H1 (cell line): ENCODE measurements around the gene ZNF652. TPM values are rescaled to one million over a fixed set of nuclear protein-coding genes. Genes with fewer than 3 reads are reported as not detected.

Experiments used
- ASH2L ChIP-seq: fragments of 200-600, 300-600 bp; sonication (generic); IDR thresholded peaks from one replicate; pipeline ENCODE4 v1.7.1; 2017; ENCODE audit warnings: low read length
- EZH2 ChIP-seq: fragments of 200-600 bp; sonication (generic); IDR thresholded peaks from 2 replicates; pipeline ENCODE4 v1.7.1; 2012; ENCODE audit warnings: low read depth, mild to moderate bottlenecking, moderate library complexity, low read length, inconsistent platforms; ENCODE audit not compliant: severe bottlenecking
- RAD21 ChIP-seq, 2 experiments: IDR thresholded peaks in 1 of 2; conservative IDR thresholded peaks in 1 of 2; 2 replicates each; pipeline ENCODE4 v1.6.1; 2011; ENCODE audit warnings: low read depth in 2 of 2, low read length in 2 of 2, improper control_type of control experiment in 1 of 2, inconsistent platforms in 1 of 2, mild to moderate bottlenecking in 1 of 2, moderate library complexity in 1 of 2
- RBBP5 ChIP-seq: IDR thresholded peaks from 2 replicates; pipeline ENCODE4 v1.7.1; 2012; ENCODE audit warnings: low read depth, mild to moderate bottlenecking, inconsistent platforms, low read length, moderate library complexity, borderline replicate concordance
- RXRA ChIP-seq: IDR thresholded peaks from 2 replicates; pipeline ENCODE4 v1.6.1; 2011; ENCODE audit warnings: low read depth, mild to moderate bottlenecking, low read length, moderate library complexity; ENCODE audit not compliant: insufficient read depth
- polyA plus RNA-seq, 7 experiments: library from polyadenylated mRNA; depleted of rRNA in 3 of 7; stranded (reverse) in 5 of 7; unstranded in 2 of 7; fragments of >200 nt in 5 of 7; fragments of 200-250 nt in 2 of 7; gene quantifications; 1 replicate in 5 of 7; 2 replicates in 1 of 7; 4 replicates in 1 of 7; pipeline versions ENCODE4 v1.2.1 to v1.2.3, GENCODE V29; 2011 to 2013; ENCODE audit warnings: missing spikeins in 2 of 7, mixed read lengths in 2 of 7
- total RNA-seq: library from RNA; stranded (reverse); fragmentation: NEBNext Ultra II Directional; extraction: Animal tissue kit (Norgen Biotek cat#: 25700); gene quantifications from 2 replicates; pipeline ENCODE4 v1.2.1, GENCODE V29; 2021

Gene ZNF652
- total and polyA plus RNA-seq, 2 of the 8 experiments (the other 6 are each of a cell fraction or from before 2014, with no cell fraction given), result 13.5 to 39.6 TPM

DNA sequence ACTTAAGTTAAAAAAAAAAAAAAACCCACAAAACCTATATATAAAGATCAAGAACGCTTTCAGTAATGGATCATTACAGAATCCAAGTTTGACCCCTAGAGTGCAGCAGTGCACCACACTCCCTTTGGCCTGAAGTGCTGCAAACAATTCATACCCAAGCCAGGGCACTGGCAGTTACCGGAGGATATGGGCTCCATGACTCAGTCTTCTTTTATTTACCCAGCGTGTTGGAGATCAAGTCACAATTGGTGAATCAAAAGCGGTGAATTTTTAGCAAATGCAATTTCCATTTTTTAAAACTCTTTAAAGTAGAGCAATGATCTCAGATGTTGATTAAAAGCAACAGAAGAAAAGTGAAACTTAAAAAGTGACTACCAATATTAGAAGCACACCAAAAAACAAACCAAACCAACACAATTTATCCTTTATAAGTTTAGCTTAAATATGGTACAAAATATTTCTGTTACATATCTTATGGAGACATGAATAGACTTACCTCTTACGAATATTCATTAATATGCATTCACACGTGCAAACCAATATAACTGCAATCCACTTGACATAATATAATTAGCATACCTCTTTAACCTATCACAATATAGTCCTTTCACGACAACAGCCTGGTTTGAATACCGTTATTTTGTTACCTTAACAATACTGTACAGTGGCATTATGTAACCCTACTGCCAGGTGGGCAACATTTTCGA, 46.3 kb downstream of the ZNF652 start (continued):
- no peak for TF ChIP-seq ASH2L
- TF ChIP-seq EZH2, result no peak
- TF ChIP-seq RBBP5, result no peak
- TF ChIP-seq RAD21 (IDR thresholded peaks at IDR 0.05 in 1 of 2, conservative IDR thresholded peaks at IDR 0.05 in 1 of 2; ENCODE audit: low read depth in 2 of 2, low read length in 2 of 2), result peak; percentile 96 to 98
- TF ChIP-seq RXRA, result no peak
- TF ChIP-seq, all 59 proteins: peak for 4
